IMR-90 (cell line): ENCODE data around the gene GABRB2. TPM values are rescaled to one million over a fixed set of nuclear protein-coding genes. Genes with fewer than 3 reads are reported as not detected.

ENCODE experiments used
- ATAC-seq: fragments of 200-7000 bp; cut with Tn5 transposase; 2 replicates; pipeline ENCODE4 v1.9.1; 2020; ENCODE audit warnings: low read depth, mild to moderate bottlenecking, moderate library complexity
- BruUV-seq: library from RNA; stranded (reverse); fragments of 400-500 nt; replicated peaks from 2 replicates; lab custom pipeline; 2021; lab: Mats Ljungman, UMichigan
- CTCF ChIA-PET: fragments of 300-600 bp; formaldehyde crosslinking; extraction: SDS; loops from one replicate; lab custom pipeline; 2021; ENCODE audit warnings: antibody characterized with exemption; lab: Yijun Ruan, JAX
- POLR2A ChIA-PET: fragments of 300-600 bp; sonication (Branson Sonifier 250); formaldehyde crosslinking; loops from one replicate; lab custom pipeline; 2022; ENCODE audit warnings: antibody characterized with exemption; ENCODE audit not compliant: unreplicated experiment; lab: Charles Lee
- DNase-seq: peaks from one replicate; pipeline ENCODE4 v3.0.0; 2013
- H2AFZ ChIP-seq: replicated peaks from 2 replicates; pipeline ENCODE3; 2013; ENCODE audit warnings: low read length, mild to moderate bottlenecking; ENCODE audit not compliant: poor library complexity
- H2AK5ac ChIP-seq: 2 replicates; pipeline ENCODE4 v1.6.1; 2013; ENCODE audit warnings: low read depth, low read length, inconsistent platforms
- H2AK9ac ChIP-seq: replicated peaks from 2 replicates; pipeline ENCODE3; 2013; ENCODE audit warnings: mild to moderate bottlenecking, low read depth, low read length, moderate library complexity; ENCODE audit not compliant: poor library complexity
- H2BK120ac ChIP-seq: 2 replicates; pipeline ENCODE4 v1.6.1; 2013; ENCODE audit warnings: low read depth, low read length, inconsistent platforms
- H2BK15ac ChIP-seq: 3 replicates; pipeline ENCODE4 v1.6.1; 2013; ENCODE audit warnings: low read depth, low read length, inconsistent platforms
- H2BK20ac ChIP-seq: 2 replicates; pipeline ENCODE4 v1.6.1; 2013; ENCODE audit warnings: low read depth, mild to moderate bottlenecking, inconsistent platforms, low read length, moderate library complexity
- H2BK5ac ChIP-seq: 2 replicates; pipeline ENCODE4 v1.6.1; 2013; ENCODE audit warnings: mild to moderate bottlenecking, low read depth, low read length, inconsistent platforms; ENCODE audit not compliant: poor library complexity, severe bottlenecking
- H3K14ac ChIP-seq: replicated peaks from 2 replicates; pipeline ENCODE4 v1.6.1; 2013; ENCODE audit warnings: low read depth, low read length, inconsistent platforms
- H3K18ac ChIP-seq: 2 replicates; pipeline ENCODE4 v1.6.1; 2013; ENCODE audit warnings: low read depth, low read length, control low read depth
- H3K23ac ChIP-seq: 2 replicates; pipeline ENCODE4 v1.6.1; 2013; ENCODE audit warnings: low read depth, low read length, inconsistent platforms
- H3K27ac ChIP-seq: 2 replicates; pipeline ENCODE4 v1.5.1; 2013; ENCODE audit warnings: mild to moderate bottlenecking, control low read depth, low read length; ENCODE audit not compliant: insufficient read depth
- H3K27me3 ChIP-seq: 2 replicates; pipeline ENCODE4 v1.6.1; 2013; ENCODE audit warnings: low read length; ENCODE audit not compliant: control insufficient read depth, insufficient read depth
- H3K36me3 ChIP-seq: 2 replicates; pipeline ENCODE4 v1.6.1; 2013; ENCODE audit warnings: low read length, mixed read lengths; ENCODE audit not compliant: control insufficient read depth, insufficient read depth
- H3K4ac ChIP-seq: 2 replicates; pipeline ENCODE4 v1.6.1; 2013; ENCODE audit warnings: low read depth, low read length, inconsistent platforms
- H3K4me1 ChIP-seq: 2 replicates; pipeline ENCODE4 v1.6.1; 2013; ENCODE audit warnings: low read length, mixed read lengths; ENCODE audit not compliant: control insufficient read depth, insufficient read depth
- H3K4me2 ChIP-seq: 2 replicates; pipeline ENCODE4 v1.6.1; 2013; ENCODE audit warnings: low read depth, mild to moderate bottlenecking, control low read depth, low read length, moderate library complexity
- H3K4me3 ChIP-seq: 2 replicates; pipeline ENCODE4 v1.5.1; 2013; ENCODE audit warnings: low read depth, mild to moderate bottlenecking, control low read depth, low read length, moderate library complexity; ENCODE audit not compliant: insufficient read depth
- H3K56ac ChIP-seq: 2 replicates; pipeline ENCODE4 v1.6.1; 2013; ENCODE audit warnings: low read length, inconsistent platforms; ENCODE audit not compliant: insufficient read depth; ENCODE audit errors: extremely low read depth
- H3K79me1 ChIP-seq, 2 experiments: 2 replicates each; pipeline ENCODE4 v1.6.1; 2013; ENCODE audit warnings: low read length in 2 of 2, inconsistent platforms in 1 of 2, low read depth in 1 of 2
- H3K9ac ChIP-seq: 2 replicates; pipeline ENCODE4 v1.6.1; 2013; ENCODE audit warnings: low read depth, low read length, control low read depth
- H3K9me1 ChIP-seq: 2 replicates; pipeline ENCODE4 v1.6.1; 2013; ENCODE audit warnings: low read length, inconsistent platforms; ENCODE audit not compliant: insufficient read depth
- H3K9me3 ChIP-seq: 2 replicates; pipeline ENCODE4 v1.6.1; 2013; ENCODE audit warnings: low read length; ENCODE audit not compliant: control insufficient read depth, insufficient read depth
- H4K20me1 ChIP-seq: 2 replicates; pipeline ENCODE4 v1.6.1; 2013; ENCODE audit warnings: low read length, inconsistent platforms; ENCODE audit not compliant: insufficient read depth
- H4K5ac ChIP-seq: 2 replicates; pipeline ENCODE4 v1.6.1; 2013; ENCODE audit warnings: mild to moderate bottlenecking, low read depth, low read length, control low read depth
- H4K8ac ChIP-seq, 2 experiments: 2 replicates each; pipeline ENCODE4 v1.6.1; 2013; ENCODE audit warnings: low read depth in 2 of 2, low read length in 2 of 2, control low read depth in 1 of 2, inconsistent platforms in 1 of 2
- H4K91ac ChIP-seq: 2 replicates; pipeline ENCODE4 v1.6.1; 2013; ENCODE audit warnings: low read depth, low read length, inconsistent platforms; ENCODE audit not compliant: insufficient read depth
- BHLHE40 ChIP-seq: fragments of 150-350 bp; IDR thresholded peaks from 2 replicates; pipeline ENCODE4 v1.6.1; 2016; ENCODE audit warnings: mild to moderate bottlenecking, low read depth, low read length
- CEBPB ChIP-seq: IDR thresholded peaks from 2 replicates; pipeline ENCODE4 v1.6.1; 2012; ENCODE audit warnings: low read depth, low read length, improper control_type of control experiment
- CHD1 ChIP-seq: IDR thresholded peaks from 2 replicates; pipeline ENCODE4 v1.6.1; 2012; ENCODE audit warnings: low read depth, low read length, improper control_type of control experiment
- MAFK ChIP-seq: IDR thresholded peaks from 2 replicates; pipeline ENCODE4 v1.6.1; 2012; ENCODE audit warnings: low read depth, low read length, improper control_type of control experiment
- MAZ ChIP-seq: IDR thresholded peaks from 2 replicates; pipeline ENCODE4 v1.6.1; 2012; ENCODE audit warnings: low read depth, mild to moderate bottlenecking, low read length, improper control_type of control experiment, moderate library complexity, borderline replicate concordance
- MXI1 ChIP-seq: IDR thresholded peaks from 2 replicates; pipeline ENCODE4 v1.6.1; 2012; ENCODE audit warnings: low read depth, mild to moderate bottlenecking, low read length, moderate library complexity, borderline replicate concordance
- POLR2A ChIP-seq: IDR thresholded peaks from 2 replicates; pipeline ENCODE4 v1.6.1; 2012; ENCODE audit warnings: mild to moderate bottlenecking, low read depth, low read length
- RAD21 ChIP-seq: IDR thresholded peaks from 2 replicates; pipeline ENCODE4 v1.6.1; 2012; ENCODE audit warnings: low read length, improper control_type of control experiment
- RCOR1 ChIP-seq: IDR thresholded peaks from 2 replicates; pipeline ENCODE4 v1.6.1; 2012; ENCODE audit warnings: mild to moderate bottlenecking, low read length, improper control_type of control experiment; ENCODE audit not compliant: insufficient replicate concordance
- WGBS, 2 experiments: methylation state at CpG; one replicate each; pipeline versions ENCODE4 v1.1.5 to v1.1.7; 2013; ENCODE audit warnings: missing lambda C conversion rate in 2 of 2; ENCODE audit not compliant: insufficient read length in 1 of 2; ENCODE audit errors: extremely low coverage in 2 of 2; 5-methylcytosine and 5-hydroxymethylcytosine counted together
- dilution Hi-C: fragments of 300-500 bp; cut with HindIII; formaldehyde crosslinking; loops from one replicate; pipeline ENCODE4 v1.14.3; 2018; ENCODE audit warnings: low sequenced_read_pairs; ENCODE audit not compliant: unreplicated experiment
- in situ Hi-C: fragments of 300-500 bp; cut with MboI; formaldehyde crosslinking; loops from 3 replicates; pipeline ENCODE4 v1.14.3; 2019; ENCODE audit warnings: low sequenced_read_pairs, inconsistent platforms, mixed read lengths
- intact Hi-C: fragments of 100-400 bp; cut with micrococcal nuclease; formaldehyde crosslinking; loops from 2 replicates; pipeline ENCODE4 v1.10.0; 2022
- polyA plus RNA-seq, 3 experiments: library from polyadenylated mRNA; depleted of rRNA; stranded (reverse); fragments of >200 nt; gene quantifications; 2 replicates each; pipeline ENCODE4 v1.2.3, GENCODE V29; 2012; ENCODE audit warnings: low replicate concordance in 1 of 3
- total RNA-seq: library from RNA; depleted of rRNA; stranded (reverse); fragments of >200 nt; gene quantifications from 2 replicates; pipeline ENCODE4 v1.2.3, GENCODE V29; 2012
- TF ChIP-seq, protein P1 (sequence below): fragments of 150-350 bp; IDR thresholded peaks from 2 replicates; pipeline ENCODE4 v1.6.1; 2017; ENCODE audit warnings: mild to moderate bottlenecking, antibody characterized with exemption, low read length, low read depth
- TF ChIP-seq, protein P2 (sequence below): fragments of 150-350 bp; IDR thresholded peaks from 2 replicates; pipeline ENCODE4 v1.6.1; 2016; ENCODE audit warnings: low read depth, mild to moderate bottlenecking, low read length, moderate library complexity, borderline replicate concordance

Gene GABRB2
- total and polyA plus RNA-seq, 2 of the 4 experiments (the other 2 are of a cell fraction) = not detected

DNA sequence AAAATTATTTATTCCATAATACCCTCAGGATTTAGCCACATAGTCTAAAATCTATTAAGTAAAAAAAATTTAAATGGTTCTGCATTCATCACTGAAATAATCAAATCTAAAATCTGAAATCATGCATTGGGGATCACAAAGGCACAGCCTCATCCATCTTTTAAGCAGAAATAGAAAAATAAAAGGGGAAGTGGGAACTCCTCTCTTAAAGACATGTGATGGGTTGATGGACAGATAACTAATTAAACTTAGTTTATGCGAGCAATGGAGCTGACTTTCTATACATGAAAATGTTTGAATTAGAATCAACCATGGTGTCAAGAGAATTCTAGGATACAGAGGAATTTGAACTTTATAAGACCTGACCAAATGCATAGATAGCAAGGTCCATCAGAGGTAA lies 170.5 kb downstream of the GABRB2 start:
- H3K4me1 ChIP-seq = no peaks in the 10 kb centered on the region
- no peak overlapping the region for H4K5ac ChIP-seq
- no peak for TF ChIP-seq BHLHE40
- TF ChIP-seq RAD21 = no peak
- TF ChIP-seq, protein P1, sequence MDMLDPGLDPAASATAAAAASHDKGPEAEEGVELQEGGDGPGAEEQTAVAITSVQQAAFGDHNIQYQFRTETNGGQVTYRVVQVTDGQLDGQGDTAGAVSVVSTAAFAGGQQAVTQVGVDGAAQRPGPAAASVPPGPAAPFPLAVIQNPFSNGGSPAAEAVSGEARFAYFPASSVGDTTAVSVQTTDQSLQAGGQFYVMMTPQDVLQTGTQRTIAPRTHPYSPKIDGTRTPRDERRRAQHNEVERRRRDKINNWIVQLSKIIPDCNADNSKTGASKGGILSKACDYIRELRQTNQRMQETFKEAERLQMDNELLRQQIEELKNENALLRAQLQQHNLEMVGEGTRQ = no peak
- no peak for TF ChIP-seq CHD1
- no peak for TF ChIP-seq MXI1
- no peak for TF ChIP-seq MAZ
- TF ChIP-seq CEBPB = no peak
- TF ChIP-seq MAFK = no peak
- no peak for TF ChIP-seq RCOR1
- TF ChIP-seq, protein P2, sequence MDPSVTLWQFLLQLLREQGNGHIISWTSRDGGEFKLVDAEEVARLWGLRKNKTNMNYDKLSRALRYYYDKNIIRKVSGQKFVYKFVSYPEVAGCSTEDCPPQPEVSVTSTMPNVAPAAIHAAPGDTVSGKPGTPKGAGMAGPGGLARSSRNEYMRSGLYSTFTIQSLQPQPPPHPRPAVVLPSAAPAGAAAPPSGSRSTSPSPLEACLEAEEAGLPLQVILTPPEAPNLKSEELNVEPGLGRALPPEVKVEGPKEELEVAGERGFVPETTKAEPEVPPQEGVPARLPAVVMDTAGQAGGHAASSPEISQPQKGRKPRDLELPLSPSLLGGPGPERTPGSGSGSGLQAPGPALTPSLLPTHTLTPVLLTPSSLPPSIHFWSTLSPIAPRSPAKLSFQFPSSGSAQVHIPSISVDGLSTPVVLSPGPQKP = no peak
- no peak for TF ChIP-seq POLR2A
- ChIA-PET CTCF (no interaction called here), POLR2A (no interaction called here)
- intact Hi-C loops (no loop called here), in situ Hi-C loops (no loop called here), dilution Hi-C loops (no loop called here)
- no peak overlapping the region for H3K9ac ChIP-seq
- no peak overlapping the region for H3K4me2 ChIP-seq
- ATAC-seq = no peak
- no peak overlapping the region for H4K91ac ChIP-seq
- H3K56ac ChIP-seq = no peak overlapping the region
- no peak overlapping the region for H2AK9ac ChIP-seq
- H3K9me3 ChIP-seq = 0 out of 2 replicates have a peak, but pooled peaks cover 5% of the 10 kb centered on the region
- H2AK5ac ChIP-seq = no peak overlapping the region
- H3K36me3 ChIP-seq = no peaks in the 10 kb centered on the region
- no peaks in the 10 kb centered on the region for H3K27me3 ChIP-seq
- H2BK5ac ChIP-seq = no peak overlapping the region
- BruUV-seq = no TSS peak
- no peak overlapping the region for H2AFZ ChIP-seq
- no CpG with 5 or more reads among the region's 1 CpG for WGBS, 2 experiments
- H3K18ac ChIP-seq = no peak overlapping the region
- no peak overlapping the region for H3K4ac ChIP-seq
- H2BK120ac ChIP-seq = no peak overlapping the region
- H3K9me1 ChIP-seq = no peaks in the 10 kb centered on the region
- no peak overlapping the region for H3K27ac ChIP-seq
- no peak overlapping the region for H3K23ac ChIP-seq
- H3K4me3 ChIP-seq = no peak overlapping the region
- H2BK20ac ChIP-seq = no peak overlapping the region
- no peaks in the 10 kb centered on the region for H3K79me1 ChIP-seq
- H4K8ac ChIP-seq = no peak overlapping the region
- no peaks in the 10 kb centered on the region for H4K20me1 ChIP-seq
- no peak overlapping the region for H2BK15ac ChIP-seq
- DNase-seq = no peak
- H3K14ac ChIP-seq = no peak overlapping the region
